GM21825 (cell line): ENCODE data around the gene ADK.
"Not testable (repeated sequence)": the region's sequence is repeated elsewhere in the genome, so short reads cannot be mapped to it uniquely, and the experiment has no call there.

Source experiments
- ATAC-seq: cut with Tn5 transposase; IDR thresholded peaks from one replicate; pipeline ENCODE4 v1.9.1; 2021; ENCODE audit warnings: mild to moderate bottlenecking, moderate library complexity; ENCODE audit not compliant: unreplicated experiment

Gene ADK

GRCh38 chr10:74293686-74294371, 142.8 kb downstream of the ADK start:
- no peak for ATAC-seq

GRCh38 chr10:74297389-74298080, 146.5 kb downstream of the ADK start:
- no peak for ATAC-seq

GRCh38 chr10:74300074-74300621, 149.1 kb downstream of the ADK start:
- ATAC-seq: not testable (repeated sequence)

- ATAC-seq: peak; percentile 50
Measured at GRCh38 chr10:74300666-74301065, 149.6 kb downstream of the ADK start.

GRCh38 chr10:74305730-74306129, 154.7 kb downstream of the ADK start:
- ATAC-seq: no peak

- ATAC-seq: no peak
Measured at GRCh38 chr10:74306227-74306982, 155.4 kb downstream of the ADK start.

- ATAC-seq: no peak
Measured at GRCh38 chr10:74307061-74307651, 156.1 kb downstream of the ADK start.

GRCh38 chr10:74310652-74311257, 159.7 kb downstream of the ADK start:
- no peak for ATAC-seq

GRCh38 chr10:74314166-74314565, 163.1 kb downstream of the ADK start:
- ATAC-seq: no peak

- no peak for ATAC-seq
Measured at GRCh38 chr10:74320026-74320425, 169.0 kb downstream of the ADK start.

GRCh38 chr10:74320717-74321116, 169.7 kb downstream of the ADK start:
- ATAC-seq: no peak

GRCh38 chr10:74322141-74322540, 171.1 kb downstream of the ADK start:
- ATAC-seq: no peak

GRCh38 chr10:74322565-74322964, 171.5 kb downstream of the ADK start:
- no peak for ATAC-seq

- ATAC-seq: no peak
Measured at GRCh38 chr10:74328388-74328787, 177.4 kb downstream of the ADK start.

- ATAC-seq: no peak
Measured at GRCh38 chr10:74329873-74330272, 178.9 kb downstream of the ADK start.

GRCh38 chr10:74330646-74331045, 179.6 kb downstream of the ADK start:
- ATAC-seq: no peak

GRCh38 chr10:74332398-74332797, 181.4 kb downstream of the ADK start:
- no peak for ATAC-seq

- no peak for ATAC-seq
Measured at GRCh38 chr10:74333174-74333573, 182.2 kb downstream of the ADK start.

- ATAC-seq: no peak
Measured at GRCh38 chr10:74334221-74334620, 183.2 kb downstream of the ADK start.

GRCh38 chr10:74335501-74335900, 184.5 kb downstream of the ADK start:
- no peak for ATAC-seq
